ENCODE data around the gene WDR33.

The WDR33 gene

DNA sequence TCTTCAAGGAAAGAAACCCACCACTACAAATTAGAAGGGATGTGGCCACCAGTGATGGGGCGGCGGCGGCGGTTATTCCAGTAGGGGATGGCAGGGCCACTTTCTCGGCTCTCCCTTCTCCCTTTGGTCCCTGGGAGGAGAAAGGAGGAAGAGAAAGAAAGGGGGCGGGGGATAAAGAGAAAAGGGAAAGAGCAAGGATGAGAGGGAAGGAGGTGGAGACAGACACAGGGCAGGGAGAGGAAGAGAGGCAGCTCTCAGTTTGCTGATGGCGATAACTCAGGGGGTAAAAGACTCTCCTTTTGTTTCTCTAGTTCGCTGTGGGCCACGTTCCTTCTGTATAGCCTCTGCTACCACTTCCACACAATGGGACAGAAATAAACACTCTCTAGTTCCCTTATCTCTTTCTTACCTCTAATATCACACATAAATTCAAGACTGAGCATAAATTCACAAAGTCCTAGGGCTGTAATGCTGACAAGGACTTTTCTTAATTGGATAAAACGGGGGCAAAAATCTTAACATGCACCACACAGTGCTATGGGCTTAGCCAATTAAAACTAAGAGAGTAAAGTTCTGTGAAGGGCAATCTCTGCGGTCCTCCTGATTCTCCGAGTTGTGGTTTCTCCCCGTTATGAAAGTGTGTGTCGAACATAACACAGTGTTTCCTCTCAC is 95.1 kb downstream of the WDR33 start:
- no peak for DNase-seq

DNA sequence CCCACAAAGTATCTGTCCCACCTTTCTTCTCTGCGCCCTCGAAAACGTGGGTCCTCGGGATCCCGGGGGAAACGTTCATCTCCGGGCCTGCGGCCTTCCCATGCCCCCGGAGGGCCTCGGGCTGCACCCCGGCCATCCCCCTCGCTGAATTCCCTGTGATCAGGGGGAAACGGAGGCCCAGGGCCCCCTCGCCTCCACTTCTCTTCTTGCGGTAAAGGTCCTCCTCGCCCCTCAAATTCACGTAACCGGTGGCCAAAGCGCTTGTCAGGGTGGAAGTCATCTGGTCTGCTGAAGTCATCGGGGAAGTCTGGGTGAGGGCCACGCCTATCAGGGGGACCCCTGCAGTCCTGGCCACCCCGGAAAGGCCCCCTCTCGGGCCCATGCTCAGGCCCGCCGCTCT is 97.4 kb downstream of the WDR33 start:
- DNase-seq, result no peak

- no peak for DNase-seq
Observed at GRCh38 chr2:127712999-127713398, 98.0 kb downstream of the WDR33 start.

DNA sequence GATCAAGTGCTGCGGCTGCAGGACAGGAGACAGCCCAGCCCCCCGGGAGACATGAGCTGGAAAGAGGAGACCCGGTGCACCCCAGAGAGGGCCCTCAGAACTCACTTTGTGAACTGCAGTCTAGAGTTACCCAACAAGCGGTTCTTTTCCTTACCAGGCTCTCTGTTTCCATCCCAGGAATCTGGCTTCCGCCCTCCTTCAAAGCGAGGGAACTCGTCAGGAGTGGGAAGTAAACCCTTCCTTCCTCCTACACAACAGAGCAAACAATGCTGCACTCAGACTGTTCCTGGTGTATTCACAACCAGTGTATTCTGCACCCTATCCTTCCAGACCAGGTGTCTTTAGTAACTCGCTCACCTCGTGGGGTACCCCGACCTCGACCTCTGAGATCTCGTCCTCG is 101.6 kb downstream of the WDR33 start:
- no peak for DNase-seq

- no peak for DNase-seq
Observed at GRCh38 chr2:127707890-127708648, 102.9 kb downstream of the WDR33 start.

DNA sequence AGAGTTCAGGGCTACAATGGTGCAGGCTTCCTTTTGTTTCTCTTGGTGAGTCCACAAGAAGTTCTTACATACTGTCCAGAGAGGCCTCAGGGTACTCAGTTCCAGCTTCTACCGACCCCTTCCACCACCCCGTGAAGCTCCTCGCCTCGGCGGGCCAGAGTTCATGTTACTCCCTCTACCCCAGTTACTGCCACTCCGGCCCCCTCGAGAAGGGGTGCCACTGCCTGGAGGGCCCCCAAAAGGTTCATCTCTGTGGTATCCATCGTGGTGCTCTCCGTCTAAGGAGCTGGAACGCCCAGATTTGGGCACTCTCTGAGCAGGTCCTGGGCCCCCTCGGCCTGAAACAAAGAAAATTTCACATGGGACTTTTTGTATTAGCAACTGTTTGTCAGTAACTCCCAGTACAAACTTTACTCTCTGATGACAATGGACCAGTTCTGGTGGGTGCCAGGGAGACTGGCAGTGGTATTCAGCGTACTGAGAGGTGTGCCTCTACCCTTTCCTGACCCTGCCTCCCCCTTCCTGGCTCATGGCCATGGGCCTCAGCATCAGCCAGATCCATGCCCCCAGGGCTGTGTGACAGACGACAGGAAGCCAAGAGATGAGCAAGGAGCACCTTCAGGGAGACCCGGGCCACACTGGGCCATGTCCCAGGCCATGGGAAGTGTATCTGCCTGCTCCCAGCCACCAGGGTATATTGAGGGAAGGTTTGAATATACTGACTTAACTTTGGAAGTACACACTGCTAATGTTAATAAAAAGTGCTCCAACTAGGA is 104.6 kb downstream of the WDR33 start:
- DNase-seq, result no peak

DNA sequence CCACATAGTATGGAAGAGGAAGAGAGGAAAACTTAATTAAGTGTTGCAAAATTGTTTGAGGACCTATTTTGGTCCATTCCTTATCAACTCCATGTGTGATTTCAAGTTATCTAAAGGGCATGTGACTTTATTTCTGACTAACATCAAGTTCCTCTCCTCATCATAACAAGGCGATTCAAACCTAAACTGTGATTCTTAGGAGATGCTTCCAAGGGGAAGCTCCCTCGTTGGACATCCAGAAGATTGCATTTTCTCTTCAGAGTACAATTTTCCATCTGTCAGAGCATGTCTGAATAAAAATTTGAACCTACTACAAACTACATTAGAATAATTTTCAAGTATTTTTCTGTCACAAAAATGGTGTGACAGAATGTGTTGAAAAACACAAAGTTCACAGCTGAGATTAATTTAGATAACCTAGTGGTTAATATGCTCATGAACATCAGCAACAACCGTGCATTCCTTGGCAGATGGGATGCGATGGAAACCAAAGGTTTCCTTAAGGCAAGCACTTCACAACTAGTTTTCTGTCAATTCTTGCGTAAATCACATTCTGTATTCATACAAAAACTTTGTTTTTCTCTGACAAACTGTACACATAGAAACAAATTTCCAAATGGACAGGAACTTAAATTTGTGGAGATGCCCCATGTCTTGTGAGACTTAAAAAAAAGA is 105.4 kb downstream of the WDR33 start:
- DNase-seq, result no peak

- no peak for DNase-seq
Observed at GRCh38 chr2:127704641-127705390, 106.2 kb downstream of the WDR33 start.

DNA sequence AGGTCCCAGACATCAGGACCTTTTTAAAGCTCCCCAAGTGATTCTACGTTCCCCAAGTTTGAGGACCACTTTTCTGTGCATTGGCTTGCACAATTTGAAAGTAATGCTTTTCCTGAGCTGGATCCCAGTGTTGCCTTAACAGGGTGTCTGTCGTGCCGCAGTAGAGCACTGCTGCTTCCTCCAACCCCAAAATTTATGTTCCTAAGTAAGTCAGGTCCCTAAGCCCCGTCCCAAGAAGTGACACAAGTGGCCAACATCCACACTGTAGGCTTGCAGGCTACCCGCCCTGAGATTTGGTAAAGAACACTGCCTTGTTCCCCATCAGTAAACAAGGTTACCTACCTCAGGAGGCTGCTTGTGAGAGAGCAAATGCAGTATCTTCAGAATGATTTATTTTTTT is 107.7 kb downstream of the WDR33 start:
- no peak for DNase-seq

DNA sequence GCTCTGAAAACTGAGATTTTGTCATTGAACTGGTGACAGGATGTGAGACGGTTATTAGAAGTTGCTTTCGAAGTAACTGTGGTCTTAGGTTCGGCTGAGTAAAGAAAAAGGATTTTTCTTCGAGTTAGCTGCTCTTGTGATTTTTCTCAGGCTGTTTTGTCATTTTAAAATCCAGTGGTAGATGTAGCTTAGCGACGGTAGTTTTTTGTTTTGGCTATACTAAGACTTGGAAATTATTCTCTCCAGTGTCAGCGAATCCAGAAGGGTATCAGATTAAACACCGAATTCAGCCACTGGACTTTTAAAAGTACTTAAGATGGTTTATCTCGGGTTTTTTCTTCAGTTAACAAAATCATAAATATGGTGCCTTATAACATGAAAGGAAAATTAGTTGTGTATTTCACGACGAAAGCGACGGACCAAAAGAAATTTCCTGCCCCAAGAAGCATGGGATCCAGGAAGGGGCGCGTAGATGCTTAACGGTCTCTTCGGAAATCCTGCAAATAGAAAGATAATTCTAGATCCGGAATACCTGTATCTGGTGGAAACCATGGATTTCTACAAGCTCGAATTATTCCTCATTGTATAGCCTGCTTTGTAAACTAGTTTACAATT is 108.5 kb downstream of the WDR33 start:
- DNase-seq, result no peak

DNA sequence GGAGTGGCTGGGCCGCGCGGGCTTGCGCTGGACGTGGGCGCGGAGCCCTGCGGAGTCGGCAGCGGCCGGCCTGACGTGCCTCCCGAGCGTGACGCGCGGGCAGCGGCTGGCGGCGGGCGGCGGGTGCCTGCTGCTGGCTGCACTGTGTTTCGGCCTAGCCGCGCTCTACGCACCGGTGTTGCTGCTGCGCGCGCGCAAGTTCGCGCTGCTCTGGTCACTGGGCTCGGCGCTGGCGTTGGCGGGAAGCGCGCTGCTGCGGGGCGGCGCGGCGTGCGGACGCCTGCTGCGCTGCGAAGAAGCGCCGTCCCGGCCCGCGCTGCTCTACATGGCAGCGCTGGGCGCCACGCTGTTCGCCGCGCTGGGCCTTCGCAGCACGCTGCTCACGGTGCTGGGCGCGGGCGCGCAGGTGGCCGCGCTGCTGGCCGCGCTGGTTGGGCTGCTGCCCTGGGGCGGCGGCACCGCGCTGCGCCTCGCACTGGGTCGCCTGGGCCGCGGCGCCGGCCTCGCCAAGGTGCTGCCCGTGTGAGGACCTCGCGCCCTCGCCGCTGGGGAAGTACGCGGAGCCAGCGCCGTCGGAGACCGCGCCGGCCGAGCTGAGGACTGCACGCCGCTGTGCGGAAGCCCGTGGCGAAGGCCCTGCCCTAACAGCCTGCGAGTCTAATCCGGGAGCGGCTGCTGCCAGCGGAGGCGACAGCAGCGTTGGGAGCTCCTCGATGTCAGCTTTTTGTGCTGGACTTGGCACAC is 109.1 kb downstream of the WDR33 start:
- DNase-seq, result peak; percentile 49

DNA sequence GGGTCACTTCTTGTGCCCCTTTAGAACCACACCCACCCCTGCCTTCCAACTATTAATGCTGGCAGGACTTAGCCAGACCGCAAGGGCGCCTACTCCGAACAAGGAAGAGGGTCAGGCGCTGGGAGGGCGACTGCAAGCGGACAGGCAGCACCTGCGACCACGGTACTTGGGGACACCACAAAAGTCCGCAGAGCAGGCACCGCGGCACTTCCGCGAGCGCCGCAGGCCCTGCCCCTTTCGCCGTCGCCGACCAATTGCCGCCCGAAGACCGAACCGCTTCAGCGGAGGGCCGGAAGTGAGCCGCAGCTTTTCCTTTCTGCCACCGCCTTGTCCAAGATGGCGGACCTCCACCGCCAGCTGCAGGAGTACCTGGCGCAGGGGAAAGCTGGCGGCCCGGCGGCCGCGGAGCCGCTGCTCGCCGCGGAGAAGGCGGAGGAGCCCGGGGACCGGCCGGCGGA is 109.7 kb downstream of the WDR33 start, which contains the start of gene SFT2D3:
Gene SFT2D3, plus strand, starts transcription at position 305 of the 458 bp plus-strand sequence. Its CDS starts 32 bp downstream, at position 337.
- DNase-seq, result peak; percentile 81

DNA sequence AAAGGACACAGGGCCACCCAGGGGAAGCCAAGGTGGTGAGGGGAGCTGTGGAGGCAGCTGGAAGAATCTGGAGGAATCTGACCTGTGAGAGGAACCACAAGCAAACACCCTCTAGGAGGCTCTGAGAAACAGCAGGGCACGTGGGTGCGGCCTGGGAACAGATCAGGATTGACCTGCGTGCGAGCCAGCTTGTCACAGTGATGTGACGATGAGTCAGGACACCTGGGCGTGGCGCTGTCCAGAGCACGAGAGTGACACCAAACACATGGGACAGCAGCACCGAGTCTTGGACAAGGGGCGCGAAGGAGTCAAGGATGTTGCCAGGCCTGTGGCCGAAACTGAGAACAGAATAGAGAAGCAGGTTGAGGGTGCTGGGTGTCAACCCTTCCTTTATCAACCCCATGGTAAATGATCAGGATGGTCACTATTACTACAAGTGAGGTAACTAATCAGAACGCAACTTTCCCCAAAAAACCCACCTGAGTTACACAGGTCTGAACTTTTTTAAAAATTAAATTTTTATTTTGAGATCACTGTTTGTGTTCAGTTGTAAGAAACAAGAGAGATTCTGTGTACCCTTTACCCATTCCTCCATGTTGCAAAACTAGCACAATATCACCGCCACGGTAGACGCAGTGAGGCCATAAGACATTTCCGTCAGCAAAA is 110.3 kb downstream of the WDR33 start:
- no peak for DNase-seq

- DNase-seq, result no peak
Observed at GRCh38 chr2:127698553-127699355, 112.2 kb downstream of the WDR33 start.

- no peak for DNase-seq
Observed at GRCh38 chr2:127697482-127698180, 113.3 kb downstream of the WDR33 start.

GRCh38 chr2:127695491-127696472 is 115.2 kb downstream of the WDR33 start:
- no peak for DNase-seq

GRCh38 chr2:127694986-127695385 is 116.0 kb downstream of the WDR33 start:
- DNase-seq, result no peak

GRCh38 chr2:127690696-127691095 is 120.3 kb downstream of the WDR33 start:
- no peak for DNase-seq

All from NCI-H446 treated with DMSO at 0.1 percent for 48 hours (cell line).